GM23248 (cell line): ENCODE data around the gene RAB11A.

Experiments
- EZH2 ChIP-seq: fragments of 200-600 bp; sonication (generic); IDR thresholded peaks from 2 replicates; pipeline ENCODE4 v1.6.1; 2018; ENCODE audit warnings: antibody characterized with exemption, mild to moderate bottlenecking; ENCODE audit not compliant: insufficient read depth, poor library complexity, severe bottlenecking
- EZH2phosphoT487 ChIP-seq: fragments of 200-600 bp; sonication (generic); IDR thresholded peaks from 2 replicates; pipeline ENCODE4 v1.6.1; 2018; ENCODE audit warnings: antibody characterized with exemption, moderate library complexity, mild to moderate bottlenecking, low read depth; ENCODE audit not compliant: insufficient read depth

DNA sequence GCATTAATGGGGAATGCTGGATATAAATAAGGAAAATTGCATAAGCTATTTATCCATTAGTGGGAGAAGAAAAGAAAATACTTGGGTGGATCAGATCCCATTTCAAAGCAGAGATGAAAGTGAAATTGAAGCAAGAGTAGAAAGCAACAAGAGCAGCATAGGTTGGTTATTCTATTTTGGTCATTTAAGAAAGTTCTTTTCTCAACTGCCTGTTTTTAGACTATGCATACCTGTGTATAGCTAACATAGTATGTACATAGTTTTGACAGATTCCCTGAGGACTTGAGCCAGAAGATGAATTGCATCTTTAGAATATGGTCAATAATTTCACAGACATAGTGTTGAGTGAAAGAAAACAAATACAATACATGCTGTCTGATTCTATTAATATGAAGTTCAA is 48.2 kb upstream of the RAB11A start:
- TF ChIP-seq EZH2 (no peak), EZH2phosphoT487 (no peak)
